ENCODE data around the gene WBP1. TPM values are rescaled to one million over a fixed set of nuclear protein-coding genes. Genes with fewer than 3 reads are reported as not detected.

The WBP1 gene
- total RNA-seq, result 20.9 and 41.9 TPM in 2 replicates

GRCh38 chr2:74458132-74458937 is at the start of gene WBP1:
WBP1 (plus strand) TSS chr2:74458438; CDS start chr2:74458603, 165 bp downstream.

GRCh38 chr2:74421221-74421870 is 36.9 kb upstream of the WBP1 start, which contains the start of the genes C2orf81 and WDR54:
C2orf81 (minus strand) TSS chr2:74421619; CDS start chr2:74421560, 59 bp downstream.
WDR54 (plus strand) TSS chr2:74421730; CDS start chr2:74422154, 424 bp downstream.

GRCh38 chr2:74441690-74442482 is 16.4 kb upstream of the WBP1 start, which contains the start of gene RTKN:
RTKN (minus strand) TSS chr2:74441937; CDS start chr2:74441816, 121 bp downstream.

GRCh38 chr2:74454654-74455511 is 3.4 kb upstream of the WBP1 start, which contains the start of gene INO80B:
INO80B (plus strand) TSS chr2:74455087; CDS start chr2:74455117, 30 bp downstream.

GRCh38 chr2:74472086-74472944 is 14.1 kb downstream of the WBP1 start, which contains the start of gene MRPL53:
MRPL53 (minus strand) TSS chr2:74472680; CDS start chr2:74472660, 20 bp downstream.

DNA sequence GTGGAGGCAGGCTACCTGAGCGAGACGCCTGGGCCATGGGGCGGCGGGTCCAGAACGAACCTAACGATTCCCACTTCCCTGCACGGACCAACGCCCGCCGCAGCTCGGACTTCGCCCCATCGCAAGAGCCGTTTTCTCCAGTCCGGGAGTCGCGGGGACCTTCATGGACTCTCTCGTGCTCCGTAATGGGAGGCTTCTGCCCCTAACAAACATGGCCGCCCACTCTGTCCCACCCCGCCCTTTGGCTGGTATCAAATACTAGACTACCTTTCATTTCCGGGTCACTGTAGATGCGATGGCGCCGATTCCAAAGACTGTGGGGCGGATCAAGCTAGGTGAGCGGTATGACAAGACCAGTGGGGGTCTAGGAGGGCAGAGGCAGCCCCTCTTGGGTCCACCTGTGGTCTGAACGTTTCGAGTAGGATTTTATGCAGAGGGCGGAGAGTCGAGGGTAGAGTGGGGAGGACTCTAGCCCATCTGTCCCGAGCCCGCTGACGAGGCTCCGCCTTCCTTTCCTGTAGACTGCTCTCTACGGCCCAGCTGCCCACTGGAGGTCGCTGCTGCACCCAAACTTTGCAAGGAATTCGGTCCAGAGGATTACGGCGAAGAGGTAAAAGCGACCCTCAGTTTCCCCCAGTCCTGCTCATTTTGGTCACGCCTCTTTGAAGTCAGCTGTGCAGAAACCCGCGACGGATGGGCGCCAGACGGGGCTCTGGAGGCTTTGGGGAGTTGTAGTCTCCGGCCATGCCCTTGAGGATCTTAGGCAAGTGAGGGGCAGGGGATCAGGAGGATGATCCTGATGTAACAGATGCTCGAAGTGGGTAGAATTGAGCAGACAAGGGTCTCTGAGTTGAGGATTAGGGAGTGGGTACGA is 24.8 kb downstream of the WBP1 start, which contains the start of the genes CCDC142 and TTC31:
CCDC142 (minus strand) TSS at position 198 of the 874 bp plus-strand sequence; CDS start at position 37, 161 bp downstream.
TTC31 (plus strand) TSS at position 281 of the 874 bp plus-strand sequence; CDS start at position 296, 15 bp downstream.

DNA sequence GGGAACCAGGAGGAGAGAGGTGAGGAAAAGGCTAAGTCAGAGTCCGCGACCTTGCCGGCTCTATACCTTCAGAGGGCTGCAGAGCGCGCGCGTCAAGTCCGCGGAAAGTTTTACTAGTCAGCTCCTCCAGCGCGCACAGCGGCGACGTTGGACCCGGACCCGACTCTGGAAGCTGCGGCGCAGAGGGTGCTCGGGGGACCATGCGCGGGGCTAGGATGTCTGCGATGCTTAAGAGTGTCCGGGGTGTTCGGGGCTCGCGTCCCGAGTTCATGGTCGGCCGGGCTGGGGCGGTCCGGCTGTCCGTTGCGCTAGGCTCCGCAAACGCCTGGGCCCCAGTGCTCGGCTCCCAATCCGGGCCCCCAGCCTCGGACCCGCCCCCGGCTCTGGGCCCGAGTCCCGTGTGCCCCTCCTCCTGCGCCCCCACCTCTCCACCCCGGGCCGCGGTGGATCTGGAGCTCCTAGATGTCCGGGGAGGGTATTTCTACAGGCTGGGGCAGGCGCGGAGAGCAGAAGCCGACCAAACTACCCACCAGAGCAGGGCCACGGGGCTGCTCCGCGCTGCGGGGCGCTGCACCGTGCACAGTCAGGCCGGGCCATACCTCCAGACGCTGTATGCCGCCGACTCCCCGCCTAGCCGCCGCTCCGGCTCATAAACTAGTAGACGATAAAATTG is 41.2 kb downstream of the WBP1 start, which contains the start of gene LBX2:
LBX2 (minus strand) TSS at position 337 of the 673 bp plus-strand sequence; CDS start at position 271, 66 bp downstream.

GRCh38 chr2:74507145-74507925 is 49.1 kb downstream of the WBP1 start, which contains the start of gene PCGF1:
PCGF1 (minus strand) TSS chr2:74507695; CDS start chr2:74507668, 27 bp downstream.

Other genes starting within 250 kb of the WBP1 start
- 0.25 and 0.44 TPM in 2 replicates for gene SLC4A5, start 115.0 kb upstream of the WBP1 start, total RNA-seq
- 196 and 294 TPM in 2 replicates for gene DCTN1, start 78.1 kb upstream of the WBP1 start, total RNA-seq
- gene C2orf81, start 36.8 kb upstream of the WBP1 start, total RNA-seq, result 1.00 and 1.4 TPM in 2 replicates
- 51.6 and 103 TPM in 2 replicates for gene WDR54, start 36.7 kb upstream of the WBP1 start, total RNA-seq
- gene RTKN, start 16.5 kb upstream of the WBP1 start, total RNA-seq, result 12.9 and 14.6 TPM in 2 replicates
- gene INO80B, start 3.4 kb upstream of the WBP1 start, total RNA-seq, result 10.7 and 15.2 TPM in 2 replicates
- 68.3 and 86.0 TPM in 2 replicates for gene MOGS, start 6.9 kb downstream of the WBP1 start, total RNA-seq
- 26.2 and 35.7 TPM in 2 replicates for gene MRPL53, start 14.2 kb downstream of the WBP1 start, total RNA-seq
- gene CCDC142, start 24.6 kb downstream of the WBP1 start, total RNA-seq, result 23.0 and 24.2 TPM in 2 replicates
- 24.4 and 26.9 TPM in 2 replicates for gene TTC31, start 24.6 kb downstream of the WBP1 start, total RNA-seq
- gene LBX2, start 41.2 kb downstream of the WBP1 start, total RNA-seq, result 1.4 and 2.0 TPM in 2 replicates
- gene PCGF1, start 49.3 kb downstream of the WBP1 start, total RNA-seq, result 27.1 and 29.6 TPM in 2 replicates
- not detected in 2 replicates for gene TLX2, start 56.0 kb downstream of the WBP1 start, total RNA-seq
- gene DQX1, start 67.8 kb downstream of the WBP1 start, total RNA-seq, result 0.11 and 0.12 TPM in 2 replicates
- gene AUP1, start 71.3 kb downstream of the WBP1 start, total RNA-seq, result 78.6 and 82.2 TPM in 2 replicates
- gene HTRA2, start 71.5 kb downstream of the WBP1 start, total RNA-seq, result 43.6 and 51.2 TPM in 2 replicates
- 12.1 and 28.0 TPM in 2 replicates for gene LOXL3, start 95.5 kb downstream of the WBP1 start, total RNA-seq
- gene DOK1, start 96.3 kb downstream of the WBP1 start, total RNA-seq, result 24.6 and 35.0 TPM in 2 replicates
- under 0.01 and 0.12 TPM in 2 replicates for gene M1AP, start 189.9 kb downstream of the WBP1 start, total RNA-seq
- gene SEMA4F, start 195.8 kb downstream of the WBP1 start, total RNA-seq, result 10.0 and 12.4 TPM in 2 replicates

Data from uterine smooth muscle cell (primary cell).